NCI-H510A treated with DMSO at 0.1 percent for 48 hours (cell line): Measurements from ENCODE around the gene TBC1D10A.

ENCODE experiments used
- DNase-seq: peaks from one replicate; lab custom pipeline; 2025; lab: John Stamatoyannopoulos, UW

The TBC1D10A gene

GRCh38 chr22:30245985-30246813 lies 80.5 kb downstream of the TBC1D10A start, which contains the start of gene LIF:
TSS of gene LIF (minus strand) at chr22:30246759. CDS start at chr22:30246695, 64 bp downstream.
- DNase-seq = peak; percentile 46

DNA sequence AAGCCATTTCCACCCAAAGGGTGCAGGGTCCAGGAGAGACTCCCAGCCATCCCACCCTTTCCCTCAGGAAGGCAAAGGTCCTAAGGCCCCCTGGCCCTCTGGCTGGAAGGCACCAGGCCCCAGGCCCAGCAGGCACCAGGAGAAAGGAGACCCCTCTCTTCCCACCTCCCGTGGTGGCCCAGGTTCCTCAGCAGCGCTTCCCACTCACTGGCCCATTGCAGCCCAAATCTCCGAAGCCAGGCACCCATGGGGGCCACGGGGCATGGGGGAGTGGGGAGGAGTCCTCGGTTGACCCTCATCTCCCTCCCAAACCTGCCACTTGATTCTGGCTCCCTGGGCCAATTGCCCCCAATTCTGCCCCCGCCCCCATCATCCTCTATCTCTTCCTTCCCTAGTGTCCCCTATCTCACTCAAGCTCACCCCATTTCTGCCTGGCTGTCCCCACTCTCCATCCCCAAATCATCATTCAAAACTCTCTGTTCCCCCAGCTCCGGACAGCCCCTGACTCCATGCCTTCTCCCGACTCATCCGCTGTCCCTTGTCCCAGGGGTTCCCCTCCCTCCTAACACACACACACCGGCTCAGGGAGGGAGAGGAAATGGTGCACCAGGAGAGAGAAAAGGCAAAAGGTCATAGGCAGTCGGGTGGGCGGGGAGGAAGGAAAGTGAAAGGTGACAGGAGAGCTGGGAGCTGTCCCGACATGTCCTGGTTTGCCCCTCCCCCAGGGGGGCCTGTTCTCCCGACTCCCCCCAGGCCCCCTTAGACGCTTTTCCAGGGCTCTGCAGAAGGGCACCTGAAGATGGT lies 81.4 kb downstream of the TBC1D10A start:
- DNase-seq = no peak

DNA sequence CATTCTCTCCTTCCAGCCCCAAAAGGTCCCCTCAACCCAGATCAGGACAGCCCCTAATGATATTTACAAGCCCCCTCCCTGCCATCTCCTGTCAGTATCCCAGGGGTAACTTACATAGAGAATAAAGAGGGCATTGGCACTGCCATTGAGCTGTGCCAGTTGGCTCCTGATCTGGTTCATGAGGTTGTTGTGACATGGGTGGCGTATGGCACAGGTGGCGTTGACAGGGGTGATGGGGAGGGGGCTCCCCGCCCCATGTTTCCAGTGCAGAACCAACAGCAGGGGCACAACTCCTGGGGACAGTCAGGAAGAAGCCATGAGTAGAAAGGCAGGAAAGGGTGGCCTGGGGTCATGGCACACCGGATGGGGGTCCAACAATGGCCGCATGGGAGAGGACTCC lies 82.1 kb downstream of the TBC1D10A start:
- DNase-seq = no peak

GRCh38 chr22:30244066-30244465 lies 82.7 kb downstream of the TBC1D10A start:
- no peak for DNase-seq

- no peak for DNase-seq
These were observed 83.1 kb downstream of the TBC1D10A start for GRCh38 chr22:30243661-30244060.
